KMS-11 (cell line): ENCODE results near the gene ZBTB33.

Experiments
- H2AFZ ChIP-seq: fragments of 200-600 bp; sonication (generic); 2 replicates; pipeline ENCODE4 v1.6.1; 2016; ENCODE audit warnings: antibody characterized with exemption, mixed run types, low read depth
- H3K27ac ChIP-seq: fragments of 200-600 bp; sonication (generic); 2 replicates; pipeline ENCODE4 v1.6.1; 2016; ENCODE audit warnings: mild to moderate bottlenecking, mixed run types
- H3K27me3 ChIP-seq: fragments of 200-600 bp; sonication (generic); 2 replicates; pipeline ENCODE4 v1.6.1; 2017; ENCODE audit warnings: mild to moderate bottlenecking, low read depth, mixed run types, moderate library complexity; ENCODE audit not compliant: insufficient read depth
- H3K36me3 ChIP-seq: fragments of 200-600 bp; sonication (generic); 2 replicates; pipeline ENCODE4 v1.6.1; 2017; ENCODE audit warnings: mild to moderate bottlenecking, mixed run types; ENCODE audit not compliant: insufficient read depth
- H3K4me1 ChIP-seq: fragments of 200-600 bp; sonication (generic); 2 replicates; pipeline ENCODE4 v1.6.1; 2016; ENCODE audit warnings: mild to moderate bottlenecking, low read depth, mixed run types; ENCODE audit not compliant: poor library complexity, severe bottlenecking
- H3K4me2 ChIP-seq: fragments of 200-600 bp; sonication (generic); 2 replicates; pipeline ENCODE4 v1.7.0; 2016; ENCODE audit warnings: mild to moderate bottlenecking, mixed run types
- H3K4me3 ChIP-seq: fragments of 200-600 bp; sonication (generic); IDR thresholded peaks from 2 replicates; pipeline ENCODE4 v1.6.1; 2017; ENCODE audit warnings: low read depth, low read length, mixed read lengths; ENCODE audit not compliant: insufficient read depth
- H3K79me2 ChIP-seq: fragments of 200-600 bp; sonication (generic); 2 replicates; pipeline ENCODE4 v1.6.1; 2016; ENCODE audit warnings: low read depth, mixed run types; ENCODE audit not compliant: insufficient read depth
- H3K9ac ChIP-seq: fragments of 200-600 bp; sonication (generic); 2 replicates; pipeline ENCODE4 v1.6.1; 2016; ENCODE audit warnings: mild to moderate bottlenecking, mixed run types
- H4K20me1 ChIP-seq: fragments of 200-600 bp; sonication (generic); 2 replicates; pipeline ENCODE4 v1.6.1; 2016; ENCODE audit warnings: mild to moderate bottlenecking, mixed run types; ENCODE audit not compliant: insufficient read depth
- CTCF ChIP-seq: fragments of 200-600 bp; sonication (generic); conservative IDR thresholded peaks from 2 replicates; pipeline ENCODE4 v1.6.1; 2017; ENCODE audit warnings: low read depth, mild to moderate bottlenecking, antibody characterized with exemption, low read length, moderate library complexity, mixed read lengths

The ZBTB33 gene

DNA sequence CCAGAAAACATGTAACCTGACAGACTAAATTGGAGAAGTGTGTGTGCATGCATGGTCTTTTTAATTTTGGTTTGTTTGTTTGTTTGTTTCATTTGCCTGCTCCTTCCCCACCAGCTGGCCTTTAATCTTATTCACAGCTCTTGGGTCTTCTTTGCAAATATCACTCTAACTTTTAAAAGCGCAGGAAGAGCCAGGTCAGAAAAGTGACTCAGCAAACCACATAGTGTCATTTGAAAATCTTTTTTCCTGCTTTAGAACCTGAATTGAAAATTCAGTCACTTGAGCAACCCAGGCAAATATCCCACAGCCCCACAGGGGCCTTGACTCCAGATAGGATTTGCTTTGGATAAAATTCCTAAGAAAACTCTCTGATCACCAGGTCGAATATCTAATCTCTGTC is 56.0 kb downstream of the ZBTB33 start:
- Histone ChIP-seq H3K4me2 (0 out of 2 replicates have a peak overlapping the region, but pooled peaks have one; percentile 7), H3K36me3 (no peaks in the 10 kb centered on the region), H4K20me1 (no peaks in the 10 kb centered on the region), H3K79me2 (no peaks in the 10 kb centered on the region), H3K27ac (peak overlapping the region; percentile 11; the same call in 1 of the 2 replicates), H3K27me3 (no peaks in the 10 kb centered on the region), H2AFZ (no peak overlapping the region), H3K4me3 (no peak overlapping the region), H3K9ac (no peak overlapping the region), H3K4me1 (peaks cover 60% of the 10 kb centered on the region)
- no peak for TF ChIP-seq CTCF
